Kidney (tissue), 14 donors: Measurements from ENCODE around the gene KLRD1. TPM values are rescaled to one million over a fixed set of nuclear protein-coding genes. Genes with fewer than 3 reads are reported as not detected.
A peak's percentile ranks its signal among the peaks of the same experiment; 100 is the strongest.
"Not testable (repeated sequence)": the region's sequence is repeated elsewhere in the genome, so short reads cannot be mapped to it uniquely, and the experiment has no call there.

Experiments
- DNase-seq, 5 donors: peaks; one replicate each; pipeline ENCODE4 v3.0.0-alpha.2; 2013 to 2020
- FAIRE-seq: peaks from 2 replicates; lab custom pipeline; 2012; peaks lifted over from hg19 to GRCh38; lab: Jason Lieb, UNC
- H3K27ac ChIP-seq, 2 donors: one replicate each; pipeline ENCODE4 v1.7.0; 2013; ENCODE audit warnings: low read depth in 2 of 2, low read length in 2 of 2, inconsistent platforms in 1 of 2
- H3K27me3 ChIP-seq: one replicate; pipeline ENCODE4 v1.7.1; 2013; ENCODE audit warnings: low read length, inconsistent platforms; ENCODE audit not compliant: control insufficient read depth, insufficient read depth
- H3K36me3 ChIP-seq, 3 donors: one replicate each; pipeline versions ENCODE4 v1.7.0 to v1.7.1; 2013; ENCODE audit warnings: low read length in 3 of 3, control low read depth in 1 of 3, inconsistent platforms in 1 of 3; ENCODE audit not compliant: insufficient read depth in 3 of 3, control insufficient read depth in 2 of 3
- H3K4me1 ChIP-seq, 3 donors: one replicate each; pipeline versions ENCODE4 v1.7.0 to v1.7.1; 2013; ENCODE audit warnings: low read length in 3 of 3, inconsistent platforms in 1 of 3, low read depth in 1 of 3; ENCODE audit not compliant: control insufficient read depth in 2 of 3, insufficient read depth in 2 of 3
- H3K4me3 ChIP-seq, 3 donors: one replicate each; pipeline versions ENCODE4 v1.7.0 to v1.8.1; 2013; ENCODE audit warnings: low read length in 3 of 3, control low read depth in 1 of 3, inconsistent platforms in 1 of 3
- H3K9ac ChIP-seq, 3 donors: one replicate each; pipeline versions ENCODE4 v1.7.0 to v1.7.1; 2013; ENCODE audit warnings: low read length in 3 of 3, control low read depth in 1 of 3, inconsistent platforms in 1 of 3
- H3K9me3 ChIP-seq, 3 donors: one replicate each; pipeline versions ENCODE4 v1.7.0 to v1.7.1; 2013; ENCODE audit warnings: low read length in 3 of 3, control low read depth in 1 of 3, inconsistent platforms in 1 of 3; ENCODE audit not compliant: control insufficient read depth in 2 of 3, insufficient read depth in 1 of 3
- intact Hi-C: fragments of 100-400 bp; cut with DNase I; formaldehyde crosslinking; loops from one replicate; pipeline ENCODE4 v1.11.1; 2022
- polyA plus RNA-seq: library from polyadenylated mRNA; stranded (reverse); fragments of 350-450 nt; fragmentation: Illumina TruSeq; extraction: RNeasy Lipid Tissue Mini Kit (QIAGEN cat#74804); gene quantifications from one replicate; pipeline ENCODE4 v1.2.3, GENCODE V29; 2014; ENCODE audit warnings: low read depth, low replicate concordance; ENCODE audit not compliant: insufficient read depth
- total RNA-seq: library from RNA; stranded (reverse); fragmentation: NEBNext Ultra II Directional; extraction: Animal tissue kit (Norgen Biotek cat#: 25700); gene quantifications from one replicate; pipeline ENCODE4 v1.2.1, GENCODE V29; 2021
- TF ChIP-seq, protein P1 (sequence below): IDR thresholded peaks from 3 replicates; pipeline ENCODE4 v1.5.1; 2012; ENCODE audit warnings: mild to moderate bottlenecking, moderate library complexity, borderline replicate concordance; ENCODE audit not compliant: insufficient read depth; ENCODE audit errors: extremely low read depth
- donor health status: control.
- donor health status: control.
- donor health status: control.
- donor health status: control.
- donor health status: control.
- donor health status: DM: yes; HTN: yes; CAD: no.
- donor health status: Normal renal cell carcinoma (clear cell type).

The KLRD1 gene
- total and polyA plus RNA-seq, 2 donors from 2014 or later: 0.37 to 5.5 TPM

DNA sequence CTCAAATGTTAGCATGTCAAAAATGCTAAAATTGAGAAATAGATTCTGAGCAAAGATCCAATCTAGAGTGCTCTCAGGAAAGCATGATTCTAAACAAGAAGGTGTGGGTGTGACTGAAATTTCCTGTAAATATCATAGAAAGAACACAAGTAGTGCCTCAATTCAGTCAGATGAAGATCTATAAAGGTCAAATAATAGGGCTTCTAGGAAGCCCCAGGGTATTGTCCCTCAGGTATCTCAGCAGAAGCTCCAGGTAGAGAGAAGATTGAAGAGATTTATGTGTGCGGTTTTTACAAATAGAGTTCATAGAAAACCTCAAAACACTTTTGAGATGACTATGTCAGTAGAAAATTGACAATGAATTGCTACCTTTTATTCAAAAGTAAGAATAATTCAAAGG lies 13.0 kb downstream of the KLRD1 start:
- FAIRE-seq (no peak), DNase-seq (no peak)
- H3K9ac ChIP-seq: no peak overlapping the region
- intact Hi-C loops: loop anchor here (10.0 kb wide), 1 partner anchor 234 kb away; no protein-coding TSS in a partner anchor
- no peaks in the 10 kb centered on the region for H3K27me3 ChIP-seq
- no peak overlapping the region for H3K4me3 ChIP-seq
- H3K4me1 ChIP-seq: no peaks in the 10 kb centered on the region
- H3K9me3 ChIP-seq: no peaks in the 10 kb centered on the region
- TF ChIP-seq, protein P1, sequence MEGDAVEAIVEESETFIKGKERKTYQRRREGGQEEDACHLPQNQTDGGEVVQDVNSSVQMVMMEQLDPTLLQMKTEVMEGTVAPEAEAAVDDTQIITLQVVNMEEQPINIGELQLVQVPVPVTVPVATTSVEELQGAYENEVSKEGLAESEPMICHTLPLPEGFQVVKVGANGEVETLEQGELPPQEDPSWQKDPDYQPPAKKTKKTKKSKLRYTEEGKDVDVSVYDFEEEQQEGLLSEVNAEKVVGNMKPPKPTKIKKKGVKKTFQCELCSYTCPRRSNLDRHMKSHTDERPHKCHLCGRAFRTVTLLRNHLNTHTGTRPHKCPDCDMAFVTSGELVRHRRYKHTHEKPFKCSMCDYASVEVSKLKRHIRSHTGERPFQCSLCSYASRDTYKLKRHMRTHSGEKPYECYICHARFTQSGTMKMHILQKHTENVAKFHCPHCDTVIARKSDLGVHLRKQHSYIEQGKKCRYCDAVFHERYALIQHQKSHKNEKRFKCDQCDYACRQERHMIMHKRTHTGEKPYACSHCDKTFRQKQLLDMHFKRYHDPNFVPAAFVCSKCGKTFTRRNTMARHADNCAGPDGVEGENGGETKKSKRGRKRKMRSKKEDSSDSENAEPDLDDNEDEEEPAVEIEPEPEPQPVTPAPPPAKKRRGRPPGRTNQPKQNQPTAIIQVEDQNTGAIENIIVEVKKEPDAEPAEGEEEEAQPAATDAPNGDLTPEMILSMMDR: no peak
- no peaks in the 10 kb centered on the region for H3K36me3 ChIP-seq
- H3K27ac ChIP-seq: no peak overlapping the region

DNA sequence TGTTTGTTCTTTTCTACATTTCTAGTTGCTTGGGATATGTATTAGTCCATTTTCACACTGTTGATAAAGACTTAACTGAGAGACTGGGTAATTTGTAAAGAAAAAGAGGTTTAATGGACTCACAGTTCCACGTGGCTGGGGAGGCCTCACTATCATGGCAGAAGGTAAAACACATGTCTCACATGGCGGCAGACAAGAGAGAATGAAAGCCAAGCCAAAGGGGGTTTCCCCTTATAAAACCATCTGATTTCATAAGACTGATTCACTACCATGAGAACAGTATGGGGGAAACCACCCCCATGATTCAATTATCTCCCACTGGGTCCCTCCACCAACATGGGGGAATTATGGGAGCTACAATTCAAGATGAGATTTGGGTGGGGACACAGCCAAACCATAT lies 21.0 kb downstream of the KLRD1 start:
- not testable (repeated sequence) for H3K27ac ChIP-seq, H3K9ac ChIP-seq, H3K36me3 ChIP-seq, H3K4me1 ChIP-seq, H3K9me3 ChIP-seq, FAIRE-seq, H3K27me3 ChIP-seq, H3K4me3 ChIP-seq, DNase-seq
- intact Hi-C loops: loop anchor here (10.0 kb wide), 1 partner anchor 226 kb away; no protein-coding TSS in a partner anchor

DNA sequence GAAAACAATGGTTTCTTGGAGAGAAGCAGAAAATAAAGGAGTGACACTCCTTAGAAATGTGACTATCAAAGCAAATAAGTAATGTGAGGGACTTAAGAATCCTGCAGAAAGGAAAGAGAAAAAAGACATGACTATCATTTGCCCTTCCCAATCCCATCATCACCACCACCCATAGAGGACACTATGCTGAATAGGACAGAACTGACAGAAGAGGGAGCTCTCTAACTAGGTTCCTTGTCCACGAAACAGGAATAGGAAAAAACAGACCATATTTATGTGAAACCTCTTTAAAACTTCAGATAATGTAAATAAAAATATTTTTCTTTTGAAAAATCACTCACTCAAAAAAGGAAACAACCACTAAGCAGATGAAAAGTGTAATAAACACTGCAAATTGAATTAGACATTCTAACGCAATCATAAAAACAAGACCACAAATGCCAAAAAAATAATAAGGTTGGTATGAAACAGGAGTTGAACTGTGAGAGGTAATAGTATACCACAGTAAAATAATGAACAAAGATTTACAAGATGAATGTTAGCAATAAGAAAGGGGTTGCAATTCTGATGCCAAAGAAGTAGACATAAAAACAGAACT lies 24.1 kb downstream of the KLRD1 start:
- Histone ChIP-seq H3K27ac (no peak overlapping the region), H3K9me3 (no peaks in the 10 kb centered on the region), H3K9ac (no peak overlapping the region), H3K36me3 (no peaks in the 10 kb centered on the region), H3K4me1 (no peaks in the 10 kb centered on the region), H3K27me3 (no peaks in the 10 kb centered on the region), H3K4me3 (no peak overlapping the region)
- intact Hi-C loops: no loop called here
- TF ChIP-seq, protein P1: peak; percentile 63
- peak; percentile 88 for FAIRE-seq
- DNase-seq: peak in 2 of 5 donors; percentile 66 to 77

DNA sequence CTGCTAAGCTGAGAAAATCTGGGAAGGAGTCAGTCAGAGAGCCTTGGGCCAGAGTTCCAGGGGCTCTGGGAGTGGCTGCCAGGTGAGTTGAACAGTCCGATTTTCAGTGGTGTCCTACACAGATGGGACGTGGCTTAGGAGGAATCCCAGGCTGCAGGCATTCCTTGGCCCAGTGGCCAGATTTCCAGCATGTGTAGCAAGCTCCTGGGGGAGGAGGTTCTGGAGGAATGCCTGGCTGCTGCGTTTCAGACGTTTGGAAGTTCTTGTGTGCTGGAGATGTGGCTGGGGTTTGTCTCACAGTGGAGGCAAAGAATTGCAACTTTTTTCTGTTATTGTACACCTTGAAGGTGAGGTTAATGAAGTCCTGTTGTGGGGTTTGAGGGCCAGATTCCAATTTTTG lies 28.5 kb downstream of the KLRD1 start:
- not testable (repeated sequence) for FAIRE-seq, DNase-seq

DNA sequence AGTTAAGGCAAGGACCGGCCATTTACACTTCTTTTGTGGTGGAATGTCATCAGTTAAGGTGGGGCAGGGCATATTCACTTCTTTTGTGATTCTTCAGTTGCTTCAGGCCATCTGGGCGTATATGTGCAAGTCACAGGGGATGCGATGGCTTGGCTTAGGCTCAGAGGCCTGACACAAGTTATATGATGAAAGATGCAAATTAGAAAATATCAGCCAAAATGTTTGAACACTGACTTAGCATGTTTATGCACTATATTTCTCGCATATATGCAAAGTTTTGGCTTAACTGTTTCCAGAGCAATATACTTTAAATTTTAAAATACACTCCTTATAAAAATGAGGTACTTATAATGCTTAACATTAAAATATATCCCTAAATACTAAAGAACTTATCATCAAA lies 30.8 kb downstream of the KLRD1 start:
- FAIRE-seq, H3K4me1 ChIP-seq, DNase-seq, H3K9me3 ChIP-seq, H3K27ac ChIP-seq, H3K36me3 ChIP-seq, H3K4me3 ChIP-seq, H3K27me3 ChIP-seq, H3K9ac ChIP-seq, intact Hi-C loops: not testable (repeated sequence)

More for the DNA sequence above, 28.5 kb downstream of the KLRD1 start:
- H3K4me1 ChIP-seq, H3K9me3 ChIP-seq, H3K4me3 ChIP-seq, H3K27ac ChIP-seq, H3K27me3 ChIP-seq, intact Hi-C loops, H3K36me3 ChIP-seq, H3K9ac ChIP-seq: not testable (repeated sequence)
